ENCODE results near the gene PRKAG2.

DNA sequence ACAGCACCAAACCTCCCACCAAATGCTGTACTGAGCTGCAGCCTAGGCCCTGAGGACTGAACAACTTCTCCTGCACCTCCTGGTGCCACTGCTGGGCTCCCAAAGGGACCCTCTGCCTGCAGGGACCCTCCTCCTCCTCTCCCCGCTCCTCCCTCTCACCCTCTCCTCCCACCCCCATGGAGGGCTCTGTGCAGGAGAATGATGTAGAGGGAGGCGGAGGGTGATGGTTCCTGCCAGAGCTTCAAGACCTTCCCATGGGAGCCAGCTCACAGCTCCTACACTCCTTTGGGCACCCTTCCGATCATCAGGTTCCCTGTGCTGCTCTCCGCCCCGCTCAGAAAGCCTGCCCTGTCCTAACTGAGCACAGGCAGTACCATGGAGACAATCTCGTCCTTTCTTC is 97.7 kb downstream of the PRKAG2 start:
- TF ChIP-seq, protein P1, sequence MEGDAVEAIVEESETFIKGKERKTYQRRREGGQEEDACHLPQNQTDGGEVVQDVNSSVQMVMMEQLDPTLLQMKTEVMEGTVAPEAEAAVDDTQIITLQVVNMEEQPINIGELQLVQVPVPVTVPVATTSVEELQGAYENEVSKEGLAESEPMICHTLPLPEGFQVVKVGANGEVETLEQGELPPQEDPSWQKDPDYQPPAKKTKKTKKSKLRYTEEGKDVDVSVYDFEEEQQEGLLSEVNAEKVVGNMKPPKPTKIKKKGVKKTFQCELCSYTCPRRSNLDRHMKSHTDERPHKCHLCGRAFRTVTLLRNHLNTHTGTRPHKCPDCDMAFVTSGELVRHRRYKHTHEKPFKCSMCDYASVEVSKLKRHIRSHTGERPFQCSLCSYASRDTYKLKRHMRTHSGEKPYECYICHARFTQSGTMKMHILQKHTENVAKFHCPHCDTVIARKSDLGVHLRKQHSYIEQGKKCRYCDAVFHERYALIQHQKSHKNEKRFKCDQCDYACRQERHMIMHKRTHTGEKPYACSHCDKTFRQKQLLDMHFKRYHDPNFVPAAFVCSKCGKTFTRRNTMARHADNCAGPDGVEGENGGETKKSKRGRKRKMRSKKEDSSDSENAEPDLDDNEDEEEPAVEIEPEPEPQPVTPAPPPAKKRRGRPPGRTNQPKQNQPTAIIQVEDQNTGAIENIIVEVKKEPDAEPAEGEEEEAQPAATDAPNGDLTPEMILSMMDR (IDR thresholded peaks at IDR 0.05): no peak
- TF ChIP-seq POLR2A (IDR thresholded peaks at IDR 0.05): no peak
